Glutamatergic neuron (in vitro differentiated cells): ENCODE measurements around the gene MAP3K2. TPM values are rescaled to one million over a fixed set of nuclear protein-coding genes. Genes with fewer than 3 reads are reported as not detected.

ENCODE experiments used
- DNase-seq: peaks from one replicate; pipeline ENCODE4 v3.0.0; 2022
- H3K27ac Mint-ChIP-seq: one replicate; pipeline ENCODE4 v1.8.0; 2020; ENCODE audit warnings: mild to moderate bottlenecking, mixed read lengths, inconsistent platforms; ENCODE audit not compliant: unreplicated experiment
- H3K27me3 Mint-ChIP-seq: one replicate; pipeline ENCODE4 v1.8.0; 2020; ENCODE audit warnings: mild to moderate bottlenecking, moderate library complexity, mixed read lengths, inconsistent platforms; ENCODE audit not compliant: unreplicated experiment
- H3K36me3 Mint-ChIP-seq: one replicate; pipeline ENCODE4 v1.8.0; 2020; ENCODE audit warnings: mild to moderate bottlenecking, mixed read lengths, inconsistent platforms; ENCODE audit not compliant: unreplicated experiment
- H3K4me1 Mint-ChIP-seq: one replicate; pipeline ENCODE4 v1.8.0; 2020; ENCODE audit warnings: mild to moderate bottlenecking, low read depth, mixed read lengths, inconsistent platforms; ENCODE audit not compliant: unreplicated experiment
- H3K4me3 Mint-ChIP-seq: one replicate; pipeline ENCODE4 v1.8.0; 2020; ENCODE audit warnings: mild to moderate bottlenecking, mixed read lengths, inconsistent platforms; ENCODE audit not compliant: unreplicated experiment
- H3K9me3 Mint-ChIP-seq: one replicate; pipeline ENCODE4 v1.8.0; 2020; ENCODE audit warnings: mild to moderate bottlenecking, moderate library complexity, mixed read lengths, inconsistent platforms; ENCODE audit not compliant: unreplicated experiment
- CTCF ChIP-seq: fragments of 200-600 bp; sonication (generic); IDR thresholded peaks from one replicate; pipeline ENCODE4 v1.5.0; 2021; ENCODE audit not compliant: partially characterized antibody, unreplicated experiment
- total RNA-seq: library from RNA; stranded (reverse); fragmentation: NEBNext Ultra II Directional; extraction: Animal tissue kit (Norgen Biotek cat#: 25700); gene quantifications from one replicate; pipeline ENCODE4 v1.2.1, GENCODE V29; 2021; ENCODE audit not compliant: unreplicated experiment

MAP3K2 gene
- total RNA-seq, 1 donor from 2014 or later, result 42.7 TPM

- peak within 1 kb of the TSS; percentile 96 for H3K27ac Mint-ChIP-seq
- H3K36me3 Mint-ChIP-seq, result peaks cover 2% of the 10 kb centered on the region
- peaks cover 8% of the 10 kb centered on the region for H3K4me1 Mint-ChIP-seq
- peak within 1 kb of the TSS; percentile 100 for H3K4me3 Mint-ChIP-seq
- TF ChIP-seq CTCF, result no peak
- no peaks in the 10 kb centered on the region for H3K9me3 Mint-ChIP-seq
- H3K27me3 Mint-ChIP-seq, result peaks cover 2% of the 10 kb centered on the region
- peak; percentile 90 for DNase-seq
Observed at GRCh38 chr2:127293748-127294562, 93.8 kb downstream of the MAP3K2 start, which contains the start of gene ERCC3. Gene ERCC3 (minus strand): TSS chr2:127294144. CDS start chr2:127294081, 63 bp downstream.

GRCh38 chr2:127293386-127293747, 94.4 kb downstream of the MAP3K2 start:
- no peak for DNase-seq
- H3K27ac Mint-ChIP-seq, result peak overlapping the region; percentile 52
- no peaks in the 10 kb centered on the region for H3K9me3 Mint-ChIP-seq
- peaks cover 8% of the 10 kb centered on the region for H3K4me1 Mint-ChIP-seq
- peak overlapping the region; percentile 100 for H3K4me3 Mint-ChIP-seq
- H3K36me3 Mint-ChIP-seq, result peaks cover 8% of the 10 kb centered on the region
- TF ChIP-seq CTCF, result no peak
- peaks cover 2% of the 10 kb centered on the region for H3K27me3 Mint-ChIP-seq

GRCh38 chr2:127288274-127288673, 99.5 kb downstream of the MAP3K2 start:
- no peaks in the 10 kb centered on the region for H3K9me3 Mint-ChIP-seq
- TF ChIP-seq CTCF, result no peak
- no peak for DNase-seq
- no peak overlapping the region for H3K4me3 Mint-ChIP-seq
- H3K36me3 Mint-ChIP-seq, result peaks cover 33% of the 10 kb centered on the region
- H3K4me1 Mint-ChIP-seq, result peaks cover 8% of the 10 kb centered on the region
- H3K27me3 Mint-ChIP-seq, result peaks cover 3% of the 10 kb centered on the region
- no peak overlapping the region for H3K27ac Mint-ChIP-seq

GRCh38 chr2:127283275-127283674, 104.5 kb downstream of the MAP3K2 start:
- no peak for DNase-seq
- Mint-ChIP-seq H3K4me1 (no peaks in the 10 kb centered on the region), H3K27me3 (peaks cover 2% of the 10 kb centered on the region), H3K36me3 (peaks cover 24% of the 10 kb centered on the region), H3K9me3 (no peaks in the 10 kb centered on the region), H3K27ac (no peak overlapping the region), H3K4me3 (no peak overlapping the region)
- no peak for TF ChIP-seq CTCF

- no peak for DNase-seq
- Mint-ChIP-seq H3K9me3 (no peaks in the 10 kb centered on the region), H3K4me1 (peaks cover under 1% of the 10 kb centered on the region), H3K27me3 (peaks cover 2% of the 10 kb centered on the region), H3K4me3 (no peak overlapping the region), H3K36me3 (peaks cover 13% of the 10 kb centered on the region), H3K27ac (no peak overlapping the region)
- TF ChIP-seq CTCF, result no peak
Observed at GRCh38 chr2:127280693-127281092, 107.1 kb downstream of the MAP3K2 start.
